Measurements from ENCODE around the gene VILL. TPM values are rescaled to one million over a fixed set of nuclear protein-coding genes. Genes with fewer than 3 reads are reported as not detected.

Gene VILL
- total and polyA plus RNA-seq, 2 donors (not counting 3 experiments of a cell fraction or from before 2014, with no cell fraction given) = 9.0 to 10.0 TPM

GRCh38 chr3:38038447-38038911, 47.9 kb downstream of the VILL start:
- DNase-seq (ENCODE audit: low read depth, low spot score) (no peak), FAIRE-seq (no peak)
- Histone ChIP-seq H3K79me2 (ENCODE audit: control insufficient read depth, insufficient read depth, low read length) (no peaks in the 10 kb centered on the region), H3K27ac (ENCODE audit: insufficient read depth, low read depth, low read length) (no peak overlapping the region), H3K9ac (replicated peaks; ENCODE audit: extremely low read depth, insufficient read depth, low read length) (no peak overlapping the region), H3K4me3 (replicated peaks in 1 of 3; ENCODE audit: insufficient read depth in 1 of 3, low read depth in 1 of 3, low read length in 3 of 3) (no peak overlapping the region), H3K9me1 (replicated peaks; ENCODE audit: control insufficient read depth, extremely low read depth, insufficient read depth, low read length) (no peaks in the 10 kb centered on the region), H3K9me3 (replicated peaks; ENCODE audit: control insufficient read depth, insufficient read depth, low read length) (no peaks in the 10 kb centered on the region), H3K36me3 (ENCODE audit: control insufficient read depth in 2 of 2, extremely low read depth in 1 of 2, insufficient read depth in 2 of 2, low read length in 2 of 2) (no peaks in the 10 kb centered on the region), H3K27me3 (ENCODE audit: control insufficient read depth in 2 of 2, insufficient read depth in 2 of 2, low read length in 2 of 2) (peaks cover 9 to 10% of the 10 kb centered on the region in 2 experiments), H4K20me1 (replicated peaks; ENCODE audit: control insufficient read depth, extremely low read depth, insufficient read depth, low read length) (no peaks in the 10 kb centered on the region), H3K4me2 (ENCODE audit: insufficient read depth, low read length) (peak overlapping the region; percentile 55), H3K4me1 (ENCODE audit: control insufficient read depth, extremely low read depth, insufficient read depth, low read length) (peaks cover 9% of the 10 kb centered on the region), H2AFZ (ENCODE audit: low read depth, low read length) (peak overlapping the region; percentile 58)
- ChIA-PET POLR2A (no interaction called here), CTCF (interaction anchor here (1.0 to 1.2 kb wide), 2 partner anchors 9 to 64 kb away, joined by 3 to 6 read pairs; partner anchors contain the start of gene PLCD1)
- no peak for TF ChIP-seq POLR2A (IDR thresholded peaks at IDR 0.05; ENCODE audit: low read depth, low read length)
- intact Hi-C loops (cut with micrococcal nuclease) (no loop called here), dilution Hi-C loops (cut with MboI; ENCODE audit: extremely low pct_ligation_motif_present, low sequenced_read_pairs) (no loop called here)
- BruUV-seq (replicated peaks) = no TSS peak

DNA sequence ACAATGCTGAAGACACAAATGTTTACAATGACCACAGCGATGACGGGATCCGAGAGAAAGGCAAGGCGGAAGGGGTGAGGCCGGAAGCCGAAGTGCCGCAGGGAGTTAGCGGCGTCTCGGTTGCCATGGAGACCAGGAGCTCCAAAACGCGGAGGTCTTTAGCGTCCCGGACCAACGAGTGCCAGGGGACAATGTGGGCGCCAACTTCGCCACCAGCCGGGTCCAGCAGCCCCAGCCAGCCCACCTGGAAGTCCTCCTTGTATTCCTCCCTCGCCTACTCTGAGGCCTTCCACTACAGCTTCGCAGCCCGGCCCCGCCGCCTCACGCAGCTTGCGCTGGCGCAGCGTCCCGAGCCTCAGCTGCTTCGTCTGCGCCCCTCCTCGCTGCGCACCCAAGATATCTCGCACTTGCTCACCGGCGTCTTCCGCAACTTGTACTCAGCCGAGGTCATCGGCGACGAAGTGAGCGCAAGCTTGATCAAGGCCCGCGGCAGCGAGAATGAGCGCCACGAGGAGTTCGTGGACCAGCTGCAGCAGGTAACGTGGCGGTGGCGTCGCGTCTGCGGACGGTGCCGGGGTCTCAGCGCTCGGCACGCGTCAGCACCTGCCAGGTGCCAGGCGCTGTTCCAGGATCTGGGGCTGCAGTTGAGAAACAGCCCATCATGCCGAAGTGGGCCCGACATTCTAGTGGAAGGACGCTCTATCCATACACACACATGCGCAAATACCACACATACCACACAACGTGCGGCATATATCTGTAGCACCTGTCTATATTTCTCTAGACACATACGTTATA, 48.7 kb downstream of the VILL start, which contains the start of gene DLEC1:
Gene DLEC1 (plus strand): TSS at position 108 of the 798 bp plus-strand sequence. CDS start 18 bp downstream, at position 126.
- CTCF ChIA-PET = interaction anchor here (1.0 to 1.5 kb wide), 3 partner anchors 10 to 259 kb away, joined by 3 to 6 read pairs (median 6); partner anchors contain the start of gene PLCD1

More for the DNA sequence above, 48.7 kb downstream of the VILL start, which contains the start of gene DLEC1:
- Histone ChIP-seq H3K4me3 (replicated peaks in 1 of 3; ENCODE audit: insufficient read depth in 1 of 3, low read depth in 1 of 3, low read length in 3 of 3) (peak within 1 kb of the TSS in 2 of 3 experiments; percentile 9 to 32), H3K36me3 (ENCODE audit: control insufficient read depth in 2 of 2, extremely low read depth in 1 of 2, insufficient read depth in 2 of 2, low read length in 2 of 2) (no peaks in the 10 kb centered on the region), H3K79me2 (ENCODE audit: control insufficient read depth, insufficient read depth, low read length) (no peaks in the 10 kb centered on the region), H3K9me3 (replicated peaks; ENCODE audit: control insufficient read depth, insufficient read depth, low read length) (no peaks in the 10 kb centered on the region), H4K20me1 (replicated peaks; ENCODE audit: control insufficient read depth, extremely low read depth, insufficient read depth, low read length) (no peaks in the 10 kb centered on the region), H3K9me1 (replicated peaks; ENCODE audit: control insufficient read depth, extremely low read depth, insufficient read depth, low read length) (no peaks in the 10 kb centered on the region), H2AFZ (ENCODE audit: low read depth, low read length) (peak within 1 kb of the TSS; percentile 58), H3K4me1 (ENCODE audit: control insufficient read depth, extremely low read depth, insufficient read depth, low read length) (peaks cover 9% of the 10 kb centered on the region), H3K4me2 (ENCODE audit: insufficient read depth, low read length) (peak within 1 kb of the TSS; percentile 55), H3K27me3 (ENCODE audit: control insufficient read depth in 2 of 2, insufficient read depth in 2 of 2, low read length in 2 of 2) (peaks cover 9 to 10% of the 10 kb centered on the region in 2 experiments), H3K27ac (ENCODE audit: insufficient read depth, low read depth, low read length) (no peak within 1 kb of the TSS), H3K9ac (replicated peaks; ENCODE audit: extremely low read depth, insufficient read depth, low read length) (no peak within 1 kb of the TSS)
- no TSS peak for BruUV-seq (replicated peaks)
- FAIRE-seq (peak; percentile 57), DNase-seq (ENCODE audit: low read depth, low spot score) (peak; percentile 26)
- dilution Hi-C loops (cut with MboI; ENCODE audit: extremely low pct_ligation_motif_present, low sequenced_read_pairs) (no loop called here), intact Hi-C loops (cut with micrococcal nuclease) (no loop called here)
- TF ChIP-seq CTCF (IDR thresholded peaks at IDR 0.05; ENCODE audit: extremely low read depth in 1 of 2, insufficient read depth in 1 of 2, low read depth in 1 of 2, low read length in 2 of 2) (no peak), EZH2 (IDR thresholded peaks at IDR 0.05; ENCODE audit: borderline replicate concordance, low read depth, low read length, severe bottlenecking) (peak; percentile 77), JUN (IDR thresholded peaks at IDR 0.05; ENCODE audit: borderline replicate concordance, insufficient read depth, insufficient read length, low read depth) (no peak), FOS (IDR thresholded peaks at IDR 0.05; ENCODE audit: borderline replicate concordance, insufficient read depth, low read length) (no peak), GATA2 (IDR thresholded peaks at IDR 0.05; ENCODE audit: insufficient read depth, insufficient read length, low read depth, low read length) (no peak)
- TF ChIP-seq, protein P1, sequence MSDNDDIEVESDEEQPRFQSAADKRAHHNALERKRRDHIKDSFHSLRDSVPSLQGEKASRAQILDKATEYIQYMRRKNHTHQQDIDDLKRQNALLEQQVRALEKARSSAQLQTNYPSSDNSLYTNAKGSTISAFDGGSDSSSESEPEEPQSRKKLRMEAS (IDR thresholded peaks at IDR 0.05; ENCODE audit: insufficient read depth, insufficient read length) = no peak
- POLR2A ChIA-PET = no interaction called here
